Keratinocyte (primary cell): ENCODE data around the gene SMC3.

Experiments
- CTCF ChIP-seq, 3 experiments: IDR thresholded peaks in 1 of 3; conservative IDR thresholded peaks in 1 of 3; optimal IDR thresholded peaks in 1 of 3; 2 replicates in 2 of 3; 3 replicates in 1 of 3; pipeline versions ENCODE3 to v1.5.1; 2011; ENCODE audit warnings: low read length in 3 of 3, mild to moderate bottlenecking in 3 of 3, moderate library complexity in 2 of 3, control low read depth in 1 of 3, inconsistent platforms in 1 of 3; ENCODE audit not compliant: insufficient read depth in 2 of 3; ENCODE audit errors: extremely low read depth in 1 of 3
- EZH2 ChIP-seq: IDR thresholded peaks from one replicate; pipeline ENCODE4 v1.6.1; 2012; ENCODE audit warnings: inconsistent platforms, mild to moderate bottlenecking, low read length, moderate library complexity

GRCh38 chr10:110566472-110567200 lies 859 bp upstream of the SMC3 start:
- TF ChIP-seq CTCF (optimal IDR thresholded peaks at IDR 0.05 in 1 of 3, IDR thresholded peaks at IDR 0.05 in 1 of 3, conservative IDR thresholded peaks at IDR 0.05 in 1 of 3; ENCODE audit: extremely low read depth in 1 of 3, insufficient read depth in 2 of 3, low read length in 3 of 3) (no peak), EZH2 (no peak)
